HepG2 (cell line): ENCODE data around the gene MIS18A. TPM values are rescaled to one million over a fixed set of nuclear protein-coding genes. Genes with fewer than 3 reads are reported as not detected.

Source experiments
- ATAC-seq: fragments of 200-7000 bp; cut with Tn5 transposase; 3 replicates; pipeline ENCODE4 v1.9.1; 2020; ENCODE audit warnings: mild to moderate bottlenecking, moderate library complexity
- BruUV-seq: library from RNA; stranded (reverse); fragments of 400-500 nt; replicated peaks from 2 replicates; lab custom pipeline; 2021; lab: Mats Ljungman, UMichigan
- CTCF ChIA-PET: fragments of 300-600 bp; formaldehyde crosslinking; extraction: SDS; loops from one replicate; lab custom pipeline; 2021; ENCODE audit warnings: low total read pairs, inconsistent platforms, low intra/inter-chr PET ratio; lab: Yijun Ruan, JAX
- POLR2A ChIA-PET: fragments of 350-600 bp; sonication (Branson Sonifier 250); formaldehyde crosslinking; loops from one replicate; lab custom pipeline; 2020; ENCODE audit warnings: antibody characterized with exemption, inconsistent platforms; lab: Yijun Ruan, JAX
- DNase-seq: peaks from one replicate; pipeline ENCODE4 v3.0.0-alpha.2; 2015; ENCODE audit warnings: low spot score
- FAIRE-seq: peaks from 3 replicates; lab custom pipeline; 2011; peaks lifted over from hg19 to GRCh38; lab: Jason Lieb, UNC
- H2AFZ ChIP-seq: one replicate; pipeline ENCODE4 v1.6.1; 2011; ENCODE audit warnings: low read length, inconsistent platforms
- H3K27ac ChIP-seq: fragments of 300-600 bp; 3 replicates; pipeline ENCODE4 v1.8.0; 2011; ENCODE audit warnings: mixed run types, mild to moderate bottlenecking, mixed read lengths, low read length, inconsistent platforms; ENCODE audit not compliant: insufficient read depth; ENCODE audit errors: extremely low read length
- H3K27me3 ChIP-seq, 2 experiments: fragments of 200-600 bp in 1 of 2; 2 replicates in 1 of 2; 3 replicates in 1 of 2; pipeline versions ENCODE4 v1.6.0 to v1.8.0; 2011; ENCODE audit warnings: low read length in 2 of 2, mild to moderate bottlenecking in 2 of 2, moderate library complexity in 2 of 2, inconsistent platforms in 1 of 2; ENCODE audit not compliant: insufficient read depth in 2 of 2, control insufficient read depth in 1 of 2
- H3K36me3 ChIP-seq, 2 experiments: fragments of 200-600 bp in 1 of 2; replicated peaks in 1 of 2; 2 replicates in 1 of 2; 3 replicates in 1 of 2; pipeline versions ENCODE4 v1.5.1 to v1.8.0; 2011; ENCODE audit warnings: low read length in 2 of 2, inconsistent platforms in 1 of 2; ENCODE audit not compliant: insufficient read depth in 2 of 2, control insufficient read depth in 1 of 2
- H3K4me1 ChIP-seq: 2 replicates; pipeline ENCODE4 v1.5.1; 2012; ENCODE audit warnings: low read length, inconsistent platforms; ENCODE audit not compliant: insufficient read depth
- H3K4me2 ChIP-seq: 2 replicates; pipeline ENCODE4 v1.6.0; 2011; ENCODE audit warnings: low read depth, low read length, inconsistent platforms
- H3K4me3 ChIP-seq, 3 experiments: fragments of 200-600 bp in 1 of 3; sonication (generic), shearing (Covaris generic) in 1 of 3; replicated peaks in 1 of 3; 2 replicates each; pipeline ENCODE4 v1.5.1; 2011 to 2016; ENCODE audit warnings: low read length in 3 of 3, inconsistent platforms in 2 of 3, low read depth in 2 of 3, mild to moderate bottlenecking in 2 of 3, control low read depth in 1 of 3, mixed read lengths in 1 of 3; ENCODE audit not compliant: insufficient read depth in 1 of 3
- H3K79me2 ChIP-seq: one replicate; pipeline ENCODE4 v1.6.1; 2011; ENCODE audit warnings: low read length, inconsistent platforms; ENCODE audit not compliant: insufficient read depth
- H3K9ac ChIP-seq: 2 replicates; pipeline ENCODE4 v1.6.0; 2011; ENCODE audit warnings: mild to moderate bottlenecking, low read depth, low read length, inconsistent platforms; ENCODE audit not compliant: insufficient read depth
- H3K9me3 ChIP-seq: 2 replicates; pipeline ENCODE4 v1.5.1; 2012; ENCODE audit warnings: mild to moderate bottlenecking, low read length
- H4K20me1 ChIP-seq: 2 replicates; pipeline ENCODE4 v1.6.0; 2011; ENCODE audit warnings: inconsistent platforms, mild to moderate bottlenecking, low read length, moderate library complexity; ENCODE audit not compliant: insufficient read depth
- ELF1 ChIP-seq: sonication (generic); formaldehyde crosslinking; IDR thresholded peaks from 2 replicates; pipeline ENCODE4 v1.4.0; 2020; ENCODE audit warnings: missing genetic modification reagents
- ELF3 ChIP-seq: IDR thresholded peaks from 2 replicates; pipeline ENCODE4 v1.6.1; 2016; ENCODE audit warnings: missing genetic modification reagents, missing compliant biosample characterization
- KAT7 ChIP-seq: IDR thresholded peaks from 2 replicates; pipeline ENCODE4 v1.6.1; 2018; ENCODE audit warnings: borderline replicate concordance, missing compliant biosample characterization
- MAFK ChIP-seq, 2 experiments: IDR thresholded peaks in 1 of 2; conservative IDR thresholded peaks in 1 of 2; 2 replicates each; pipeline ENCODE4 v1.6.1; 2011; ENCODE audit warnings: improper control_type of control experiment in 2 of 2, low read length in 2 of 2
- NFE2L1 ChIP-seq: sonication (generic); formaldehyde crosslinking; IDR thresholded peaks from 2 replicates; pipeline ENCODE4 v1.4.0; 2020; ENCODE audit warnings: missing genetic modification reagents, mild to moderate bottlenecking, borderline replicate concordance
- NR2F2 ChIP-seq: IDR thresholded peaks from 2 replicates; pipeline ENCODE4 v1.6.1; 2012; ENCODE audit warnings: low read depth, inconsistent platforms, borderline replicate concordance
- PLRG1 ChIP-seq: fragments of 450-650 bp; conservative IDR thresholded peaks from 2 replicates; pipeline ENCODE4 v1.6.1; 2016
- PRPF4 ChIP-seq: fragments of 200-400 bp; formaldehyde crosslinking; IDR thresholded peaks from 2 replicates; pipeline ENCODE4 v1.6.1; 2016; ENCODE audit warnings: low read length, low read depth; ENCODE audit not compliant: poor library complexity, severe bottlenecking
- SOX13 ChIP-seq, 3 experiments: fragments of 450-650 bp in 1 of 3; sonication (generic) in 1 of 3; formaldehyde crosslinking in 1 of 3; IDR thresholded peaks in 2 of 3; conservative IDR thresholded peaks in 1 of 3; 2 replicates each; pipeline versions ENCODE4 v1.5.0 to v1.6.1; 2016 to 2020; ENCODE audit warnings: antibody characterized with exemption in 1 of 3, mild to moderate bottlenecking in 1 of 3, missing compliant biosample characterization in 1 of 3, missing genetic modification reagents in 1 of 3, moderate library complexity in 1 of 3
- SOX6 ChIP-seq, 2 experiments: fragments of 450-650 bp in 1 of 2; sonication (generic) in 1 of 2; formaldehyde crosslinking in 1 of 2; IDR thresholded peaks; 2 replicates each; pipeline versions ENCODE4 v1.4.0 to v1.6.1; 2017 to 2020; ENCODE audit warnings: antibody characterized with exemption in 1 of 2, mild to moderate bottlenecking in 1 of 2, missing genetic modification reagents in 1 of 2
- U2AF2 ChIP-seq: fragments of 200-400 bp; formaldehyde crosslinking; IDR thresholded peaks from 2 replicates; pipeline ENCODE4 v1.6.1; 2017; ENCODE audit warnings: low read depth, mild to moderate bottlenecking, low read length
- ZFP41 ChIP-seq: sonication (generic); formaldehyde crosslinking; IDR thresholded peaks from 2 replicates; pipeline ENCODE4 v1.4.0; 2020; ENCODE audit warnings: mild to moderate bottlenecking, missing genetic modification reagents, borderline replicate concordance
- ZNF451 ChIP-seq: sonication (generic); formaldehyde crosslinking; IDR thresholded peaks from 2 replicates; pipeline ENCODE4 v1.5.0; 2020; ENCODE audit warnings: mild to moderate bottlenecking, missing genetic modification reagents
- ZNF747 ChIP-seq: sonication (generic); formaldehyde crosslinking; IDR thresholded peaks from 2 replicates; pipeline ENCODE4 v1.8.1; 2023; ENCODE audit warnings: missing genetic modification reagents, mild to moderate bottlenecking, borderline replicate concordance
- ZNF768 ChIP-seq: sonication (generic); formaldehyde crosslinking; IDR thresholded peaks from 2 replicates; pipeline ENCODE4 v1.4.0; 2020; ENCODE audit warnings: missing genetic modification reagents
- ZNF850 ChIP-seq: sonication (generic); formaldehyde crosslinking; conservative IDR thresholded peaks from 2 replicates; pipeline ENCODE4 v1.9.0; 2021; ENCODE audit warnings: mild to moderate bottlenecking, missing genetic modification reagents
- ZSCAN30 ChIP-seq: sonication (generic); formaldehyde crosslinking; IDR thresholded peaks from 2 replicates; pipeline ENCODE4 v1.5.0; 2020; ENCODE audit warnings: mild to moderate bottlenecking, missing genetic modification reagents
- WGBS: methylation state at CpG from one replicate; pipeline ENCODE4 v1.1.6; 2017; ENCODE audit warnings: low lambda C conversion rate; 5-methylcytosine and 5-hydroxymethylcytosine counted together
- in situ Hi-C: cut with HindIII; loops from 2 replicates; pipeline ENCODE4 v1.10.0; 2017; ENCODE audit warnings: low pct_unique_long_range_greater_than_20kb; ENCODE audit not compliant: extremely low pct_ligation_motif_present
- intact Hi-C: fragments of 100-400 bp; cut with micrococcal nuclease; formaldehyde crosslinking; loops from one replicate; pipeline ENCODE4 v1.10.0; 2022; ENCODE audit not compliant: unreplicated experiment
- polyA plus RNA-seq, 8 experiments: library from polyadenylated mRNA; depleted of rRNA in 3 of 8; stranded (reverse) in 7 of 8; unstranded in 1 of 8; fragments of >200 nt; fragmentation: Illumina TruSeq in 4 of 8; extraction: Trizol in 4 of 8; gene quantifications; 2 replicates each; pipeline versions ENCODE4 v1.2.1 to v1.2.3, GENCODE V29; 2011 to 2016; ENCODE audit warnings: low read depth in 4 of 8, missing spikeins in 1 of 8, mixed read lengths in 1 of 8; ENCODE audit not compliant: insufficient read depth in 1 of 8
- total RNA-seq, 5 experiments: library from RNA; depleted of rRNA; stranded (reverse); fragments of >200 nt; fragmentation: Illumina TruSeq; extraction: Trizol; gene quantifications; 2 replicates each; pipeline ENCODE4 v1.2.3, GENCODE V29; 2016; ENCODE audit warnings: low read depth in 1 of 5
- TF ChIP-seq, protein P1 (sequence below): sonication (generic); formaldehyde crosslinking; IDR thresholded peaks from 2 replicates; pipeline ENCODE4 v1.8.1; 2023; ENCODE audit warnings: mild to moderate bottlenecking, inconsistent platforms, moderate library complexity, missing genetic modification reagents, borderline replicate concordance
- TF ChIP-seq, protein P2 (sequence below): sonication (generic); formaldehyde crosslinking; conservative IDR thresholded peaks from 2 replicates; pipeline ENCODE4 v1.4.0; 2020; ENCODE audit warnings: missing genetic modification reagents

The MIS18A gene
- total and polyA plus RNA-seq, 2 of the 13 experiments (the other 11 are each of a cell fraction or from before 2014, with no cell fraction given) = 11.2 to 41.4 TPM

DNA sequence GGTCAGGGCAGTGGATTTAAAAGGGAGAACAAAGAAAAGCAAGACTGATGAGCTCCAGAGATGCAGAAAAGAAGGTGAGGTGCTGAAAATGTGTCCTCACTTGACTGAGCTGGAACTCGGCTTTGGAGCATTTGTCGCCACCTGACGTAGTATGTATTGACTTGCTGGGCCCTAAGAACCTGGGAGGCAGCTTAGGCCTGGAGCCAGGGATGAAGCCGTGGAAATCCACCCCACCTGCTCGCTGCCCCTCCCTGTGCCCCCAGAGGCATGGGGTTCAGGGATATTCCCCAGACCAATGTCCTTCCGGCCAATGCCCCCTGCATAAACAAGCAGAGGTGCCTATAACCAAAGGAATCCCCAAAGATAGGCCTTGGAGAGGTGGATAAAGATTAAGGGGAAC is 34.1 kb upstream of the MIS18A start:
- intact Hi-C loops (no loop called here), in situ Hi-C loops (no loop called here)
- Histone ChIP-seq H3K4me3 (no peak overlapping the region), H3K27ac (no peak overlapping the region), H3K9me3 (no peaks in the 10 kb centered on the region), H3K36me3 (peaks cover 16 to 55% of the 10 kb centered on the region in 2 experiments), H3K4me1 (peaks cover 20% of the 10 kb centered on the region), H4K20me1 (no peaks in the 10 kb centered on the region), H3K27me3 (no peaks in the 10 kb centered on the region), H3K4me2 (no peak overlapping the region), H3K79me2 (no peaks in the 10 kb centered on the region), H3K9ac (no peak overlapping the region), H2AFZ (no peak overlapping the region)
- ChIA-PET POLR2A (no interaction called here), CTCF (no interaction called here)
- FAIRE-seq (no peak), DNase-seq (no peak), ATAC-seq (no peak)
- no TSS peak for BruUV-seq
- TF ChIP-seq ZSCAN30 (CRISPR knock-in tag) (no peak), KAT7 (no peak), U2AF2 (no peak), ZNF850 (CRISPR knock-in tag) (no peak), PLRG1 (no peak), NR2F2 (no peak), MAFK (conservative IDR thresholded peaks at IDR 0.05 in 1 of 2, IDR thresholded peaks at IDR 0.05 in 1 of 2; ENCODE audit: low read length in 2 of 2) (no peak), ELF3 (CRISPR knock-in tag) (no peak), NFE2L1 (CRISPR knock-in tag) (no peak), PRPF4 (no peak), ELF1 (CRISPR knock-in tag) (no peak), ZNF768 (CRISPR knock-in tag) (no peak), ZFP41 (CRISPR knock-in tag) (no peak), SOX13 (IDR thresholded peaks at IDR 0.05) (no peak), SOX13 (CRISPR knock-in tag; conservative IDR thresholded peaks at IDR 0.05 in 1 of 2, IDR thresholded peaks at IDR 0.05 in 1 of 2) (no peak), SOX6 (IDR thresholded peaks at IDR 0.05) (no peak), SOX6 (CRISPR knock-in tag; IDR thresholded peaks at IDR 0.05) (no peak), ZNF747 (CRISPR knock-in tag) (no peak), ZNF451 (no peak)
- TF ChIP-seq, protein P1, sequence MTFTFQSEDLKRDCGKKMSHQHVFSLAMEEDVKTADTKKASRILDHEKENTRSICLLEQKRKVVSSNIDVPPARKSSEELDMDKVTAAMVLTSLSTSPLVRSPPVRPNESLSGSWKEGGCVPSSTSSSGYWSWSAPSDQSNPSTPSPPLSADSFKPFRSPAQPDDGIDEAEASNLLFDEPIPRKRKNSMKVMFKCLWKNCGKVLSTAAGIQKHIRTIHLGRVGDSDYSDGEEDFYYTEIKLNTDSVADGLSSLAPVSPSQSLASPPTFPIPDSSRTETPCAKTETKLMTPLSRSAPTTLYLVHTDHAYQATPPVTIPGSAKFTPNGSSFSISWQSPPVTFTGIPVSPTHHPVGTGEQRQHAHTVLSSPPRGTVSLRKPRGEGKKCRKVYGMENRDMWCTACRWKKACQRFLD (CRISPR knock-in tag) = no peak
- TF ChIP-seq, protein P2, sequence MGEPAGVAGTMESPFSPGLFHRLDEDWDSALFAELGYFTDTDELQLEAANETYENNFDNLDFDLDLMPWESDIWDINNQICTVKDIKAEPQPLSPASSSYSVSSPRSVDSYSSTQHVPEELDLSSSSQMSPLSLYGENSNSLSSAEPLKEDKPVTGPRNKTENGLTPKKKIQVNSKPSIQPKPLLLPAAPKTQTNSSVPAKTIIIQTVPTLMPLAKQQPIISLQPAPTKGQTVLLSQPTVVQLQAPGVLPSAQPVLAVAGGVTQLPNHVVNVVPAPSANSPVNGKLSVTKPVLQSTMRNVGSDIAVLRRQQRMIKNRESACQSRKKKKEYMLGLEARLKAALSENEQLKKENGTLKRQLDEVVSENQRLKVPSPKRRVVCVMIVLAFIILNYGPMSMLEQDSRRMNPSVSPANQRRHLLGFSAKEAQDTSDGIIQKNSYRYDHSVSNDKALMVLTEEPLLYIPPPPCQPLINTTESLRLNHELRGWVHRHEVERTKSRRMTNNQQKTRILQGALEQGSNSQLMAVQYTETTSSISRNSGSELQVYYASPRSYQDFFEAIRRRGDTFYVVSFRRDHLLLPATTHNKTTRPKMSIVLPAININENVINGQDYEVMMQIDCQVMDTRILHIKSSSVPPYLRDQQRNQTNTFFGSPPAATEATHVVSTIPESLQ = no peak
- WGBS = 98% methylated on average over 5 of the region's 6 CpGs
